ENCODE data around the gene ZNF106.

ZNF106 gene

GRCh38 chr15:42465520-42466259 lies 25.3 kb downstream of the ZNF106 start:
- DNase-seq: no peak
- no peaks in the 10 kb centered on the region for H3K27me3 ChIP-seq (replicated peaks)
- no peak overlapping the region for H3K4me3 ChIP-seq (ENCODE audit: low read depth, low read length)
- no peaks in the 10 kb centered on the region for H3K36me3 ChIP-seq (replicated peaks)
- in situ Hi-C loops (cut with HindIII; ENCODE audit: low pct_ligation_motif_present, low sequenced_read_pairs): no loop called here
- no peak for TF ChIP-seq CTCF (IDR thresholded peaks at IDR 0.05; ENCODE audit: low read depth, low read length, missing control alignments)
- H3K27ac ChIP-seq: no peak overlapping the region

GRCh38 chr15:42461261-42461660 lies 29.7 kb downstream of the ZNF106 start:
- no peaks in the 10 kb centered on the region for H3K36me3 ChIP-seq (replicated peaks)
- no peak overlapping the region for H3K27ac ChIP-seq
- no peak for DNase-seq
- no peak overlapping the region for H3K4me3 ChIP-seq (ENCODE audit: low read depth, low read length)
- in situ Hi-C loops (cut with HindIII; ENCODE audit: low pct_ligation_motif_present, low sequenced_read_pairs): no loop called here
- no peak for TF ChIP-seq CTCF (IDR thresholded peaks at IDR 0.05; ENCODE audit: low read depth, low read length, missing control alignments)
- H3K27me3 ChIP-seq (replicated peaks): no peaks in the 10 kb centered on the region

- peak; percentile 93 for DNase-seq
- Histone ChIP-seq H3K27me3 (replicated peaks) (no peaks in the 10 kb centered on the region), H3K27ac (peak overlapping the region; percentile 93), H3K4me3 (ENCODE audit: low read depth, low read length) (peak overlapping the region; percentile 26), H3K36me3 (replicated peaks) (no peaks in the 10 kb centered on the region)
- in situ Hi-C loops (cut with HindIII; ENCODE audit: low pct_ligation_motif_present, low sequenced_read_pairs): no loop called here
- TF ChIP-seq CTCF (IDR thresholded peaks at IDR 0.05; ENCODE audit: low read depth, low read length, missing control alignments): no peak
These were observed 33.2 kb downstream of the ZNF106 start for GRCh38 chr15:42457445-42458442.

GRCh38 chr15:42456971-42457370 lies 34.0 kb downstream of the ZNF106 start:
- no peaks in the 10 kb centered on the region for H3K36me3 ChIP-seq (replicated peaks)
- TF ChIP-seq CTCF (IDR thresholded peaks at IDR 0.05; ENCODE audit: low read depth, low read length, missing control alignments): no peak
- no peaks in the 10 kb centered on the region for H3K27me3 ChIP-seq (replicated peaks)
- peak overlapping the region; percentile 26 for H3K4me3 ChIP-seq (ENCODE audit: low read depth, low read length)
- in situ Hi-C loops (cut with HindIII; ENCODE audit: low pct_ligation_motif_present, low sequenced_read_pairs): no loop called here
- DNase-seq: peak; percentile 52
- H3K27ac ChIP-seq: peak overlapping the region; percentile 93

GRCh38 chr15:42456531-42456930 lies 34.4 kb downstream of the ZNF106 start:
- H3K36me3 ChIP-seq (replicated peaks): peaks cover 3% of the 10 kb centered on the region
- H3K27ac ChIP-seq: peak overlapping the region; percentile 93
- no peak for TF ChIP-seq CTCF (IDR thresholded peaks at IDR 0.05; ENCODE audit: low read depth, low read length, missing control alignments)
- no peak for DNase-seq
- H3K27me3 ChIP-seq (replicated peaks): no peaks in the 10 kb centered on the region
- peak overlapping the region; percentile 26 for H3K4me3 ChIP-seq (ENCODE audit: low read depth, low read length)
- in situ Hi-C loops (cut with HindIII; ENCODE audit: low pct_ligation_motif_present, low sequenced_read_pairs): no loop called here
